ENCODE data around the gene ARHGAP45.

ARHGAP45 gene

DNA sequence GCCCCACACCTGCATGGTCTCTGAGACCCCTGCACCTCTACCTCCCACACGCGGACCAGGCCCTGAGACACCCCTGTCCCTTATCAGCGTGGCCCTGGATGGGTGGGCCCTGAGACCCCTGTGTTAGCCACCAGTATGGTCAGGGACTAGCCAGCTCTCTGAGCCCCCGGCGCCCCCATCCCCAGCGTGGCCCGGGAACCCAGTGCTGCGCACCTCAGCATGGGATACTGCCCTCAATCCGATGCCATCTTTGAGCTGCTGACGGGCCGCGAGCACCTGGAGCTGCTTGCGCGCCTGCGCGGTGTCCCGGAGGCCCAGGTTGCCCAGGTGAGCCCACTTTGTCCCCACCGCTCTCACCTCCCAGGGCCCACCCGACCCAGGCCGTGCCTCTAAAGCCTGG lies 5.0 kb upstream of the ARHGAP45 start:
- Histone ChIP-seq H3K27me3 (ENCODE audit: control insufficient read depth in 1 of 2, insufficient read depth in 2 of 2, low read length in 2 of 2) (peaks cover 17 to 37% of the 10 kb centered on the region in 2 donors), H3K36me3 (ENCODE audit: insufficient read depth, low read length) (no peaks in the 10 kb centered on the region), H3K9me3 (ENCODE audit: low read length) (peaks cover 10% of the 10 kb centered on the region), H3K4me1 (ENCODE audit: insufficient read depth, low read length) (no peaks in the 10 kb centered on the region), H3K4me3 (ENCODE audit: low read depth in 1 of 2, low read length in 2 of 2) (no peak overlapping the region), H3K9ac (ENCODE audit: low read length) (no peak overlapping the region), H3K27ac (ENCODE audit: low read depth, low read length) (no peak overlapping the region)

DNA sequence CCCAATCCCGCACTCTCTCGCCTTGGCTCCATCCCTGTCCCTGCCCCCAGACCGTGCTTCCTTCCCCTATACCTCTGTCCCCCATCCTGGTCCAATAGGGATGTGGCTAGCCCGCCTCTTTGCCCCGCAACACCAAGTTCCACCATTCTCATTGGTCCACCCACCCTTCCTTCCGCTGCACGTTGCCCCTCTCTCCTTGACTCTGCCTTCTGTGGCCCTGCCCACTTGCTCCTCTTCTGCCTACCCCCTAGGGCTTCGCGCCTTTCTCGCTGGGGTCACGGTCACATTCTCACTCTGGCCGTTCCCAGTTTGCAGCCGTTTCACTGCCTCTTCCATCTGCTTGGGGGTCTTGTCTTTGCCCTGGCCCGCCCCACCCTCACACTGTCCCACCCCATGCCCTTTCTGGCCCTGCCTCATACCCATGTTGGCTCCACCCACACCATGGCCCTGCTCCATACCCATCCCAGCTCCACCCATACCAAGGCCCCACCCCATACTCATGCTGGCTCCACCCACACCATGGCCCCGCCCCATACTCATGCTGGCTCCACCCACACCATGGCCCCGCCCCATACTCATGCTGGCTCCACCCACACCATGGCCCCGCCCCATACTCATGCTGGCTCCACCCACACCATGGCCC lies 4.5 kb upstream of the ARHGAP45 start:
- no peaks in the 10 kb centered on the region for H3K36me3 ChIP-seq (ENCODE audit: insufficient read depth, low read length)
- H3K4me1 ChIP-seq (ENCODE audit: insufficient read depth, low read length), result no peaks in the 10 kb centered on the region
- no peak overlapping the region for H3K27ac ChIP-seq (ENCODE audit: low read depth, low read length)
- no peak overlapping the region for H3K9ac ChIP-seq (ENCODE audit: low read length)
- H3K27me3 ChIP-seq (ENCODE audit: control insufficient read depth in 1 of 2, insufficient read depth in 2 of 2, low read length in 2 of 2), result peaks cover 17 to 42% of the 10 kb centered on the region in 2 donors
- peaks cover 5% of the 10 kb centered on the region for H3K9me3 ChIP-seq (ENCODE audit: low read length)
- H3K4me3 ChIP-seq (ENCODE audit: low read depth in 1 of 2, low read length in 2 of 2), result no peak overlapping the region

DNA sequence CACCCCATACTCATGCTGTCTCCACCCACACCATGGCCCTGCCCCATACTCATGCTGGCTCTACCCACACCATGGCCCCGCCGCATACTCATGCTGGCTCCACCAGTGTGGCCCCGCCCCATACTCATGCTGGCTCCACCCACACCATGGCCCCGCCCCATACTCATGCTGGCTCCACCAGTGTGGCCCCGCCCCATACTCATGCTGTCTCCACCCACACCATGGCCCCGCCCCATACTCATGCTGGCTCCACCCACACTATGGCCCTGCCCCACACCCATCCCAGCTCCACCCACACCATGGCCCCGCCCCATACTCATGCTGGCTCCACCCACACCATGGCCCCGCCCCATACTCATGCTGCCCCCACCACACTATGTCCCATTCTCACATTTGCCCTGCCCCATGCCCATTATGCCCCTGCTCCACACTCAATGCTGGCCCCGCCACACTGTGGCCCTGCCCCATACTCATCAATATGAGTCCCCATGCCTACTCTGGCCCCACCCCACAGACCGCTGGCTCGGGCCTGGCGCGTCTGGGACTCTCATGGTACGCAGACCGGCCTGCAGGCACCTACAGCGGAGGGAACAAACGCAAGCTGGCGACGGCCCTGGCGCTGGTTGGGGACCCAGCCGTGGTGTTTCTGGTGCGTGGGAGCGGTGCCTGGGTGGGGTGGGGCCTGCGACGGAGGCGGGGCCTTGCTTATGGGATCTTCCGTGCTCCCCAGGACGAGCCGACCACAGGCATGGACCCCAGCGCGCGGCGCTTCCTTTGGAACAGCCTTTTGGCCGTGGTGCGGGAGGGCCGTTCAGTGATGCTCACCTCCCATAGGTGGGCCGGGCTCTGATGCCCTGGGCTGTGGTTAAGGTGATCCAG lies 3.7 kb upstream of the ARHGAP45 start:
- H3K9me3 ChIP-seq (ENCODE audit: low read length), result no peaks in the 10 kb centered on the region

DNA sequence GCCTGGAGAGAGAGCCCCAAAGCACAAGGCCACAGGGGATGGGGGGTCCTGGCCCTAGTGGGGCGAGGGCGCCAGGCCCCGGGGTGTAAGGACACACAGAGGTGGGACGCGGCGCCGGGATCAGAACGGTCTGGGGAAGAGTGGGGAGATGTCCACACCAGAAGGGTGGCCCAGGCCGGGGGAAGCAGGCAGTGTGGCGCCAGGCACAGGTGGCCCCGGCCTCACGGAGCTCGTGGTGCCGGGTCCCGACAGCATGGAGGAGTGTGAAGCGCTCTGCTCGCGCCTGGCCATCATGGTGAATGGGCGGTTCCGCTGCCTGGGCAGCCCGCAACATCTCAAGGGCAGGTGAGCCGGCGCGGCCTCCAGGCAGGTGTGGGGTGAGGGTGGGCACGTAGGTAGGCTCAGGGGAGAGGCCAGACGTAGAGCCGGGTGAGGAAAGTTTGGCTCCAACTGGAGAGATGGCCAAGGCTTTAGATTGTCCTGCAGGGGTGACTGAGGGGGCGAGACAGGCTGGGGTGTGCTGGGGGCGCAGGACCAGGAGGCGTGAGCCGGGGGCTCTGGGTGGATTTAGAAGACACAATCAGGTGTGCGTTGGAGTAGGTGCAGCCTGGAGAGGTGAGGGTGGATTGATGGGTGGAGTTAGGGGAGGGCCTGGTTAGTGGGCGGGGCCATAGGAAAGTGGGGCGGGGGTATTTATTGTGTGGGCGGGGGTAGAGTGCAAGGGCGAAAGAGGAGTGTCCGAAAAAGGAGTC lies 2.9 kb upstream of the ARHGAP45 start:
- Histone ChIP-seq H3K36me3 (ENCODE audit: insufficient read depth, low read length) (no peaks in the 10 kb centered on the region), H3K9me3 (ENCODE audit: low read length) (no peaks in the 10 kb centered on the region), H3K4me1 (ENCODE audit: insufficient read depth, low read length) (no peaks in the 10 kb centered on the region), H3K27me3 (ENCODE audit: control insufficient read depth in 1 of 2, insufficient read depth in 2 of 2, low read length in 2 of 2) (peaks cover 31 to 58% of the 10 kb centered on the region in 2 donors), H3K9ac (ENCODE audit: low read length) (no peak overlapping the region), H3K27ac (ENCODE audit: low read depth, low read length) (no peak overlapping the region), H3K4me3 (ENCODE audit: low read depth in 1 of 2, low read length in 2 of 2) (no peak overlapping the region)

More for the DNA sequence above, 3.7 kb upstream of the ARHGAP45 start:
- Histone ChIP-seq H3K4me3 (ENCODE audit: low read depth in 1 of 2, low read length in 2 of 2) (no peak overlapping the region), H3K27me3 (ENCODE audit: control insufficient read depth in 1 of 2, insufficient read depth in 2 of 2, low read length in 2 of 2) (peaks cover 24 to 50% of the 10 kb centered on the region in 2 donors), H3K9ac (ENCODE audit: low read length) (no peak overlapping the region), H3K4me1 (ENCODE audit: insufficient read depth, low read length) (no peaks in the 10 kb centered on the region), H3K36me3 (ENCODE audit: insufficient read depth, low read length) (no peaks in the 10 kb centered on the region), H3K27ac (ENCODE audit: low read depth, low read length) (no peak overlapping the region)

DNA sequence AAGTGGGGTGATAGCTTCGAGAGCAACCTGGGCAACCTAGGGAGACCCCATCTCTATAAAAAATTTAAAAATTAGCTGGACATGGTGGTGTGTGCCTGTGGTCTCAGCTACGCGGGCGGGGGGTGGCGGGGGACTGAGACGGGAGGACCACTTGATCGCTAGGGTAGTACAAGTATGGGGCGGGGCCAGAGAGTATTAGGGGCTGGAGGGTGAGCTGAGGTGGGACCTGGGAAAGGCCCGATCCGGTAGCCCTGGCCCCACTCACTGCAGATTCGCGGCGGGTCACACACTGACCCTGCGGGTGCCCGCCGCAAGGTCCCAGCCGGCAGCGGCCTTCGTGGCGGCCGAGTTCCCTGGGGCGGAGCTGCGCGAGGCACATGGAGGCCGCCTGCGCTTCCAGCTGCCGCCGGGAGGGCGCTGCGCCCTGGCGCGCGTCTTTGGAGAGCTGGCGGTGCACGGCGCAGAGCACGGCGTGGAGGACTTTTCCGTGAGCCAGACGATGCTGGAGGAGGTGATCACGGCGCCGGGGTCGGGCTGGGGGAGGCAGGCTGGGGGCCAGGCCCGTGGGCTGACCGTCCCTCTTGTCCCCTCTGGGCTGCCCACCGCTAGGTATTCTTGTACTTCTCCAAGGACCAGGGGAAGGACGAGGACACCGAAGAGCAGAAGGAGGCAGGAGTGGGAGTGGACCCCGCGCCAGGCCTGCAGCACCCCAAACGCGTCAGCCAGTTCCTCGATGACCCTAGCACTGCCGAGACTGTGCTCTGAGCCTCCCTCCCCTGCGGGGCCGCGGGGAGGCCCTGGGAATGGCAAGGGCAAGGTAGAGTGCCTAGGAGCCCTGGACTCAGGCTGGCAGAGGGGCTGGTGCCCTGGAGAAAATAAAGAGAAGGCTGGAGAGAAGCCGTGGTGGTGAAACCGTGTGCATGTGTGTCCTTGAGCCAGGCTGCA lies 2.0 kb upstream of the ARHGAP45 start:
- H3K27me3 ChIP-seq (ENCODE audit: control insufficient read depth in 1 of 2, insufficient read depth in 2 of 2, low read length in 2 of 2), result peaks cover 33 to 66% of the 10 kb centered on the region in 2 donors
- H3K36me3 ChIP-seq (ENCODE audit: insufficient read depth, low read length), result no peaks in the 10 kb centered on the region
- H3K9me3 ChIP-seq (ENCODE audit: low read length), result no peaks in the 10 kb centered on the region
- no peaks in the 10 kb centered on the region for H3K4me1 ChIP-seq (ENCODE audit: insufficient read depth, low read length)
- no peak overlapping the region for H3K9ac ChIP-seq (ENCODE audit: low read length)
- H3K27ac ChIP-seq (ENCODE audit: low read depth, low read length), result no peak overlapping the region
- H3K4me3 ChIP-seq (ENCODE audit: low read depth in 1 of 2, low read length in 2 of 2), result no peak overlapping the region

DNA sequence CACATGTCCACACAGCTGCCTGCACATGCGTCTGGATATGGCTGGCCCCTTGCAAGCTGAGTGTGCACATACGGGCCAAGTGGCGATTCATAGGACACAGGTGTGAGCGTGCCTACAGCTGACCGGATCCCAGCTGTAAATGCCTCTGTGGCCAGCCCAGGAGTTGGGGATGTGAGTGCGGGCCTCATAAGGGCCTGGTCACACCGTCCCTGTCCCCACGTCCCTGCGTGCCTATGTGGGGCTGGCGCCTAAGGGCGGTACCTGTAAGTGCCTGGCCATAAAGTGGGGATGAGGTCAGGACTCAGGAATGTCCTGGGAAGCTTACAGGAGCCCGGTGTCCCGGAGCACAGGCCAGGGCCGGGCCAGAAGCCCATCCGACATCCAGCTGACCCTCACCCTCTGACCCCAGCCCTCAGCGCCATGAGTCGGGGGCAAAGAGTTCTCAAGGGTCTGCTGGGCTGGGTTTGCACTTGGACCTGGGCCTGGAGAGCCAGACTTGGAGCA lies 1.3 kb upstream of the ARHGAP45 start:
- Histone ChIP-seq H3K9me3 (ENCODE audit: low read length) (no peaks in the 10 kb centered on the region), H3K9ac (ENCODE audit: low read length) (no peak overlapping the region), H3K27ac (ENCODE audit: low read depth, low read length) (no peak overlapping the region), H3K36me3 (ENCODE audit: insufficient read depth, low read length) (no peaks in the 10 kb centered on the region), H3K27me3 (ENCODE audit: control insufficient read depth in 1 of 2, insufficient read depth in 2 of 2, low read length in 2 of 2) (peaks cover 36 to 74% of the 10 kb centered on the region in 2 donors), H3K4me1 (ENCODE audit: insufficient read depth, low read length) (no peaks in the 10 kb centered on the region), H3K4me3 (ENCODE audit: low read depth in 1 of 2, low read length in 2 of 2) (no peak overlapping the region)

DNA sequence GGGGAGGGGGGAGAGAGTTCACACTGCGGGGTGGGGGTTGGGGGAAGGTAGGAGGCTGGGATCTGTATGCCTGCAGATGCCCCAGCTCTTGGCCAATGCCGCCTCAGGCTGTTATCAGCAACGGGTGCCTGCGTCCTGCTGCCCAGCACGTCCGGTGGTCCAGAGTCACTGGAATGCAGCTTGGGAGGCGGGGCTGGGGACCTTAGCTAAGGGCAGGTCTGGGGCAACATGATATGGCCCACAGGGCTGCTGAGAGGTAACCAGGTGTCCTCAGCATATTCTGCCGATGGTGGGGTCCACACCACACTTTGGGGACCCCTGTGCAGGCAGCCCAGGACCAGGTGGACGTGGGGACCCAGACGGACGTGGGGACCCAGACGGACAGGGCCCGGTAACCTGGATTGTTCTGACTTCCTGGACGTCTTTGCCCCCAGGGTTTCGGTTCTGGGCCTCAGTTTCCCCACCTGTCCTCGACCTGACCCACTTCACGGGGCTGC lies 668 bp upstream of the ARHGAP45 start:
- Histone ChIP-seq H3K4me3 (ENCODE audit: low read depth in 1 of 2, low read length in 2 of 2) (no peak overlapping the region), H3K36me3 (ENCODE audit: insufficient read depth, low read length) (no peaks in the 10 kb centered on the region), H3K9me3 (ENCODE audit: low read length) (no peaks in the 10 kb centered on the region), H3K27ac (ENCODE audit: low read depth, low read length) (no peak overlapping the region), H3K27me3 (ENCODE audit: control insufficient read depth in 1 of 2, insufficient read depth in 2 of 2, low read length in 2 of 2) (peaks cover 39 to 79% of the 10 kb centered on the region in 2 donors), H3K9ac (ENCODE audit: low read length) (no peak overlapping the region), H3K4me1 (ENCODE audit: insufficient read depth, low read length) (no peaks in the 10 kb centered on the region)

DNA sequence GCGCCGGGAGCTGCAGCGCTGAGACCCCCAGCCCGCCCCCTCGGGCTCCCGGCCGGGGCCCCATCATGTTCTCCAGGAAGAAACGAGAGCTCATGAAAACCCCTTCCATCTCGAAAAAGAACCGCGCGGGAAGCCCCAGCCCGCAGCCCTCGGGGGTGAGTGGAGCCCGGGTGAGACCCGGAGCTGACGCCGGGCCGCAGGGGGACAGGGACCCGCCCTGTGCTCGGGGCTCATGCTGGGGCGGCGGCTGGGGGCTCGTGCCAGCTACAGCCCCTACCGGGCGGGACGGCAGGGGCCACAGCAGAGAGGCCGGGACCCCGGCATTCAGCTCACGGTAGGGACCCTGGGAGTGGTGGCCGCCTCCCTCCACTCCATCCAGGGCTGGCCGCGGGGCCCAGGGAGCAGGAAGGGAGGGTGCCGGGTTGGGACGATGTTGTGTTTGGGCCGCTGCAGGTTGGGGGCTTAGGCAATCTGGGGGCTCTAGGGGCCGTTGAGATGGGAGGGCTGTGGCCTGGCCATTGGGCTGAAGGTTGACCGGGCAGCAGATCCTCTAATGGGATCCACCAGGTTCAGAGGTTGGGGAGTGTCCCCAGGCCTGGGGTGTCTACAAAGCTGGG lies 482 bp downstream of the ARHGAP45 start:
- H3K4me3 ChIP-seq (ENCODE audit: low read depth in 1 of 2, low read length in 2 of 2), result peak overlapping the region in 1 of 2 donors; percentile 7
- H3K27me3 ChIP-seq (ENCODE audit: control insufficient read depth in 1 of 2, insufficient read depth in 2 of 2, low read length in 2 of 2), result peaks cover 39 to 90% of the 10 kb centered on the region in 2 donors
- peaks cover 4% of the 10 kb centered on the region for H3K4me1 ChIP-seq (ENCODE audit: insufficient read depth, low read length)
- no peak overlapping the region for H3K27ac ChIP-seq (ENCODE audit: low read depth, low read length)
- H3K9ac ChIP-seq (ENCODE audit: low read length), result no peak overlapping the region
- no peaks in the 10 kb centered on the region for H3K9me3 ChIP-seq (ENCODE audit: low read length)
- no peaks in the 10 kb centered on the region for H3K36me3 ChIP-seq (ENCODE audit: insufficient read depth, low read length)

DNA sequence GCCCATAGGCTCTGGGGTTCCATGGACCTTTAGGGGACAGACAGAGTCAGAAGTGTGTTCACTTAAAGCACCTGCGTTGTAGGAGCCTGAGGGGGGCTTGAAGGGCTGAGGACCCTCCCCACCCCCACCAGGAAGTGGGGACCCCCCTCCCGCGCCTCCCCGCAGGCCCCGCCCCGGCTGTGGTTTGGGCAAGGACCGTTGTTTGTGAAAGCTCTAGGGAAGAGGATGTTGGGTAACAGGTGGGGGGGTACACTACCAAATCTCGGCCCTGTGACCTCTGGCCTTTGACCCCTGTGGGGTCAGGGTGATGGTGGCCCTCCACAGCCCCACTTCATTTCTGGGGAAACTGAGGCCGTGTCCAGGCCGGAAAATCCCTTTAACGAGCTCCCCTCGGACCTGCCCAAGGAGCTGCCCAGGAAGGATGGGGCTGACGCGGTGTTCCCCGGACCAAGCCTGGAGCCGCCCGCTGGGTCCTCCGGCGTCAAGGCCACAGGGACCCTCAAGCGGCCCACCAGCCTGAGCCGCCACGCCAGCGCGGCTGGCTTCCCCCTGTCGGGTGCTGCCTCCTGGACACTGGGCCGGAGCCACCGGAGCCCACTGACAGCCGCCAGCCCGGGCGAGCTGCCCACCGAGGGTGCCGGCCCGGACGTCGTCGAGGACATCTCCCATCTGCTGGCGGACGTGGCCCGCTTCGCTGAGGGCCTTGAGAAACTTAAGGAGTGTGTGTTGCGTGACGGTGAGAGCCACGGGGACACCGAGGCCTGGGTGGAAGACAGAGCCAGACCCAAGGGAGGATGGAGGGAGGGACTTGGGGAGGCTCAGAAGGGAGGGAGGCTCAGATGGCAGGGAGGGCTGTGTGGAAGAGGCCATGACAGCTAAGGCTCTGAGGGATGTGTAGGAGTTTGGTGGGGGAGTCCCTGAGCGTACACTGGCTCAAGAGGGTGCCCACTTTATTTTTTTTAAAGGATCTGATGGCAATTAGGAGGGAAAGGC lies 1.3 kb downstream of the ARHGAP45 start:
- Histone ChIP-seq H3K27me3 (ENCODE audit: control insufficient read depth in 1 of 2, insufficient read depth in 2 of 2, low read length in 2 of 2) (peaks cover 39 to 93% of the 10 kb centered on the region in 2 donors), H3K4me1 (ENCODE audit: insufficient read depth, low read length) (peaks cover 4% of the 10 kb centered on the region), H3K9ac (ENCODE audit: low read length) (no peak overlapping the region), H3K27ac (ENCODE audit: low read depth, low read length) (peak overlapping the region; percentile 34), H3K4me3 (ENCODE audit: low read depth in 1 of 2, low read length in 2 of 2) (no peak overlapping the region), H3K36me3 (ENCODE audit: insufficient read depth, low read length) (no peaks in the 10 kb centered on the region), H3K9me3 (ENCODE audit: low read length) (no peaks in the 10 kb centered on the region)

All from muscle layer of colon (tissue), 2 donors.